BLaER1 treated with 17β-estradiol and CSF1 and Interleukin-3, amounts not matched to agents 10 nM and 100 nM (cell line): Measurements from ENCODE around the gene RPL37A.
A peak's percentile ranks its signal among the peaks of the same experiment; 100 is the strongest.

ENCODE experiments used
- H3K27ac ChIP-seq, 11 experiments: shearing (Covaris generic); formaldehyde crosslinking; 2 replicates each; pipeline ENCODE4 v1.8.1; 2022
- H3K27me3 ChIP-seq, 11 experiments: shearing (Covaris generic); formaldehyde crosslinking; 2 replicates each; pipeline ENCODE4 v1.8.1; 2022
- H3K36me3 ChIP-seq, 11 experiments: shearing (Covaris generic); formaldehyde crosslinking; 2 replicates each; pipeline ENCODE4 v1.8.1; 2022
- H3K4me1 ChIP-seq, 10 experiments: shearing (Covaris generic); formaldehyde crosslinking; 2 replicates each; pipeline ENCODE4 v1.8.1; 2022
- H3K4me2 ChIP-seq, 11 experiments: shearing (Covaris generic); formaldehyde crosslinking; 2 replicates each; pipeline ENCODE4 v1.8.1; 2022
- H3K4me3 ChIP-seq, 10 experiments: shearing (Covaris generic); formaldehyde crosslinking; 2 replicates each; pipeline ENCODE4 v1.8.1; 2022
- H3K9ac ChIP-seq, 11 experiments: shearing (Covaris generic); formaldehyde crosslinking; 2 replicates each; pipeline ENCODE4 v1.8.1; 2022
- H3K9me3 ChIP-seq, 11 experiments: shearing (Covaris generic); formaldehyde crosslinking; replicated peaks in 1 of 11; 2 replicates each; pipeline ENCODE4 v1.8.1; 2022
- H4K20me1 ChIP-seq, 11 experiments: shearing (Covaris generic); formaldehyde crosslinking; 2 replicates each; pipeline ENCODE4 v1.8.1; 2022
- Cebpa-rat ChIP-seq, 11 experiments: shearing (Covaris generic); IDR thresholded peaks; 2 replicates each; pipeline ENCODE4 v1.8.1; 2022

Gene RPL37A

DNA sequence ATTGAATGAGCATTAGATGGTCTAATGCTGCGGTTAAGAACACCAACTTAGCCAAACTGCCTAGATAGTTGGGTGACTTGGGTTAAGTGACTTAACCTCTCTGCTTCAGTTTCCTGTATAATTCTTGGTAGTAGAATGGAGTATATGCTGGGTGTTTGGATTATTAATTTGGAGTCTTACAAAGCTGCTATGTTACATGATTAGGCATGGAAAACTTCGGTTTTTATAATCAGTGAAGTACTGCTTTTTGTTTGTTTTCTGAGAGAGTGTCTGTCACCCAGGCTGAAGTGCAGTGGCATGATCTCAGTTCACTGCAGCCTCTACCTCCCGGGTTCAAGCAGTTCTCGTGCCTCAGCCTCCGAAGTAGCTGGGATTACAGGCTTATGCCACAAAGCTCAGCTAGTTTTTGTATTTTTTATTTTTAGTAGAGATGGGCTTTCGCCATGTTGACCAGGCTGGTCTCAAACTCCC lies 4.5 kb downstream of the RPL37A start:
- H3K27ac ChIP-seq, result no peak overlapping the region; a peak in 1 of 22 replicates
- H3K4me3 ChIP-seq, result no peak overlapping the region
- H3K27me3 ChIP-seq, result no peaks in the 10 kb centered on the region
- H3K36me3 ChIP-seq, result peaks cover 70 to 88% (median 81%) of the 10 kb centered on the region in 11 experiments
- H4K20me1 ChIP-seq, result peaks cover 84 to 91% (median 88%) of the 10 kb centered on the region in 11 experiments
- H3K9ac ChIP-seq, result peak overlapping the region in 2 of 11 experiments; percentile 1; a peak in 3 of 22 replicates
- no peaks in the 10 kb centered on the region for H3K9me3 ChIP-seq
- no peak for TF ChIP-seq Cebpa-rat (IDR thresholded peaks at IDR 0.05)
- peaks cover 29 to 45% (median 38%) of the 10 kb centered on the region in 10 experiments for H3K4me1 ChIP-seq
- peak overlapping the region in 9 of 11 experiments; percentile 19 to 96 (median 91); a peak in 13 of 22 replicates for H3K4me2 ChIP-seq

GRCh38 chr2:216503697-216504375 lies 5.2 kb downstream of the RPL37A start:
- Histone ChIP-seq H3K4me2 (peak overlapping the region in 5 of 11 experiments; percentile 10 to 96 (median 89); a peak in 9 of 22 replicates), H3K4me1 (peaks cover 27 to 43% (median 35%) of the 10 kb centered on the region in 10 experiments), H3K9ac (peak overlapping the region in 1 of 11 experiments; percentile 1; a peak in 2 of 22 replicates), H3K9me3 (no peaks in the 10 kb centered on the region), H3K27me3 (no peaks in the 10 kb centered on the region), H3K27ac (no peak overlapping the region; a peak in 1 of 22 replicates), H4K20me1 (peaks cover 84 to 98% (median 94%) of the 10 kb centered on the region in 11 experiments), H3K4me3 (no peak overlapping the region), H3K36me3 (peaks cover 70 to 94% (median 82%) of the 10 kb centered on the region in 11 experiments)
- TF ChIP-seq Cebpa-rat (IDR thresholded peaks at IDR 0.05), result no peak

GRCh38 chr2:216504376-216504762 lies 5.7 kb downstream of the RPL37A start:
- no peak overlapping the region for H3K4me2 ChIP-seq
- no peak overlapping the region for H3K27ac ChIP-seq
- no peaks in the 10 kb centered on the region for H3K9me3 ChIP-seq
- TF ChIP-seq Cebpa-rat (IDR thresholded peaks at IDR 0.05), result no peak
- H3K27me3 ChIP-seq, result no peaks in the 10 kb centered on the region
- no peak overlapping the region; a peak in 1 of 22 replicates for H3K9ac ChIP-seq
- peaks cover 66 to 94% (median 79%) of the 10 kb centered on the region in 11 experiments for H3K36me3 ChIP-seq
- peaks cover 83 to 100% (median 99%) of the 10 kb centered on the region in 11 experiments for H4K20me1 ChIP-seq
- H3K4me3 ChIP-seq, result no peak overlapping the region
- H3K4me1 ChIP-seq, result peaks cover 29 to 43% (median 39%) of the 10 kb centered on the region in 10 experiments

DNA sequence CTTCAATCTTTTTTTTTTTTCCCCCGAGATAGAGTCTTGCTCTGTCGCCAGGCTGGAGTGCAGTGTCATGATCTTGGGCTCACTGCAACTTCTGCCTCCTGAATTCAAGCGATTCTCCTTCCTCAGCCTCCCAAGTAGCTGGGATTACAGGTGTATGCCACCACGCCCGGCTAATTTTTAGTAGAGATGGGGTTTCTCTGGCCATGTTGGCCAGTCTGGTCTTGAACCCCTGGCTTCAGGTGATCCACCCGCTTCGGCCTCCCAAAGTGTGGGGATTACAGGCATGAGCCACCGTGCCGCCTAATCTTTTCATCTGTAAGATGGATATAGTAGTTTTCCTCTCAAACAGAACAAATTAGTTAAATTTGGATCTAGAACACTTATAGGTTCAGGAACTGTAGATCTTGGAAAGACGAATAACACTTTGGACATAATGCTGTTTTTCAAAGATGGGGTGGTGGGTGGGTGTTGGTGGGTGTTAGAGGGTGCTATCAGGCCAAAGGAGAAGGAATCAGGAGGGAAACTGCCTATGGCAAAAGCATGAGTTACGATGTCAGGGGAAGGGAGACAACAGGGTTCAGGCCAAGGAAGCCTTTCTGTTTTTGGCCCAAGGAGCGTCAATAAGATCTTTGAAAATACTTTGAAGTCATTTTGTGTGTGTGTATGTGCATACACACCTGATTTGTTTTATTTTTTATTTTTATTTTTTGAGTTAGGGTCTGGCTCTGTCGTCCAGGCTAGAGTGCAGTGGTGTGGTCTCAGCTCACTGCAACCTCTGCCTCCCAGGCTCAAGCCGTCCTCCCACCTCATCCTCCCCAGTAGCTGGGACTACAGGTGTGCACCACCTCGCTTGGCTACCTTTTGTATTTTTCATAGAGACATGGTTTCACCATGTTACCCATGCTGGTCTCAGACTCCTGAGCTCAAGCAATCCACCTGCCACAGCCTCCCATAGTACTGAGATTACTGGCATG lies 6.8 kb downstream of the RPL37A start:
- Histone ChIP-seq H4K20me1 (peaks cover 75 to 100% (median 95%) of the 10 kb centered on the region in 11 experiments), H3K4me3 (no peak overlapping the region), H3K27me3 (no peaks in the 10 kb centered on the region), H3K36me3 (peaks cover 56 to 94% (median 74%) of the 10 kb centered on the region in 11 experiments), H3K9ac (no peak overlapping the region), H3K4me2 (no peak overlapping the region), H3K4me1 (peaks cover 25 to 40% (median 33%) of the 10 kb centered on the region in 10 experiments), H3K27ac (no peak overlapping the region), H3K9me3 (no peaks in the 10 kb centered on the region)
- TF ChIP-seq Cebpa-rat (IDR thresholded peaks at IDR 0.05), result no peak

DNA sequence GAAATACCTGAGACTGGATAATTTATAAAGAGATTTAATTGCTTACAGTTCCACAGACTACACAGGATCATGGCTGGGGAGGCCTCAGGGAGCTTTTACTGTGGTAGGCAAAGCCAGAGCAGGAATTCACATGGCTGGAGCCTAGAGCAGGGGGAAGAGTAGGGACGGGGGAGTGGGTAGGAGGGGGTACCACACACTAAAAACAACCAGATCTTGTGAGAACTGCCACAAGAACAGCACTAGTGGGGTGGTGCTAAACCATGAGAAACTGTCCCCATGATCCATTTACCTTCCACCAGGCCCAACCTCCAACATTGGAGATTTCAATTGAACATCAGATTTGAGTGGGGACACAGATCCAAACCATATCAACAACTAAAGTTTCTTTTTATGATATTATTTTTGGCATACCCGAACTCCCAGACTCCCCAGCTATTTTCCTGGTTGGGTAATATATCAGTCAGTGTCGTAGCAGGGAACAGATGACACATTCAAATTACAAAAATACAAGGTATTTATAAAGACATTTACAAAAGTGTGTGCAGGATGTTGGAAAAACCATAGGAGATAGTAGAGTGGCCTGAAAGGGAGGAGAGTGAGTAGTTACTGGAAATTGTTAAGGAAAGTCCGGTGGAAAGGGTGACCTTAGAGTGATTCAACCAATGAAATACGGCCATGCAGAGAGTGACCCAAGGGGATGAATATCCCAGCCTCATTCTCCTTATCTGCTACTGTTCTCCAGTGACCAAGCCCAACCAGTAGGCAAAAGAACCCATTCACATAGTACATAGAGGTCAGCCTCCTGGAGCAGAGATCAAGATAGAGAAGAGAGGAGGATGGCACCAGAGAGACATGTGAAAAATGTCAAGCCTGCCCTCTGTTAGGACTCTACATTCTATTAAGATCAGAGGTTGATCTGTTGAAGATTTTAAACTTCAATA lies 8.8 kb downstream of the RPL37A start:
- no peak overlapping the region for H3K27ac ChIP-seq
- H4K20me1 ChIP-seq, result peaks cover 60 to 99% (median 80%) of the 10 kb centered on the region in 11 experiments

DNA sequence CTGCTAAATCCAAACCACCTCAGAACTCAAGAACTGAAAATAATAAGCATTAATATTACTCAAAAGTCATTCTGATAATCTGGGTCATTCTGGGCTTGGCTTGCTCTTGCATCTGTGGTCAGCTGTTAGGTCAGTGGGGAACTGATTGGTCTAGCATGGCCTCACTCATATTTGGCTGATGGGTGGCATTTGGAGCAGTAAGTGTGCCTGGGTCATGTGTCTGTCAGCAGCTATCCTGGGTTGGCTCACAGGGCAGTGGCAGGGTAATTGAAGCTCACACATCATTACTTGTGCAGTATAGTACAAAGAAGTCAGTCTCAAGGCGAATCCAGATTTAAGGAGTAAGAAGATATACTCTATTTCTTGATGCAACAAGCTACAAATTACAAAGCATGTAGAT lies 9.6 kb downstream of the RPL37A start:
- H3K9me3 ChIP-seq, result no peaks in the 10 kb centered on the region
- H3K36me3 ChIP-seq, result peaks cover 28 to 80% (median 45%) of the 10 kb centered on the region in 11 experiments
- peaks cover 59 to 98% (median 76%) of the 10 kb centered on the region in 11 experiments for H4K20me1 ChIP-seq
- no peak overlapping the region for H3K4me2 ChIP-seq
- no peak overlapping the region for H3K27ac ChIP-seq
- H3K4me3 ChIP-seq, result no peak overlapping the region
- H3K27me3 ChIP-seq, result no peaks in the 10 kb centered on the region
- TF ChIP-seq Cebpa-rat (IDR thresholded peaks at IDR 0.05), result no peak
- H3K4me1 ChIP-seq, result peaks cover 0 to 12% (median 7%) of the 10 kb centered on the region in 10 experiments; a peak in 11 of 20 replicates
- no peak overlapping the region for H3K9ac ChIP-seq

More for the DNA sequence above, 8.8 kb downstream of the RPL37A start:
- Histone ChIP-seq H3K9ac (no peak overlapping the region), H3K4me1 (peaks cover 5 to 20% (median 13%) of the 10 kb centered on the region in 10 experiments; a peak in 19 of 20 replicates), H3K27me3 (no peaks in the 10 kb centered on the region), H3K4me2 (no peak overlapping the region), H3K36me3 (peaks cover 35 to 88% (median 53%) of the 10 kb centered on the region in 11 experiments), H3K4me3 (no peak overlapping the region), H3K9me3 (no peaks in the 10 kb centered on the region)
- TF ChIP-seq Cebpa-rat (IDR thresholded peaks at IDR 0.05), result no peak

DNA sequence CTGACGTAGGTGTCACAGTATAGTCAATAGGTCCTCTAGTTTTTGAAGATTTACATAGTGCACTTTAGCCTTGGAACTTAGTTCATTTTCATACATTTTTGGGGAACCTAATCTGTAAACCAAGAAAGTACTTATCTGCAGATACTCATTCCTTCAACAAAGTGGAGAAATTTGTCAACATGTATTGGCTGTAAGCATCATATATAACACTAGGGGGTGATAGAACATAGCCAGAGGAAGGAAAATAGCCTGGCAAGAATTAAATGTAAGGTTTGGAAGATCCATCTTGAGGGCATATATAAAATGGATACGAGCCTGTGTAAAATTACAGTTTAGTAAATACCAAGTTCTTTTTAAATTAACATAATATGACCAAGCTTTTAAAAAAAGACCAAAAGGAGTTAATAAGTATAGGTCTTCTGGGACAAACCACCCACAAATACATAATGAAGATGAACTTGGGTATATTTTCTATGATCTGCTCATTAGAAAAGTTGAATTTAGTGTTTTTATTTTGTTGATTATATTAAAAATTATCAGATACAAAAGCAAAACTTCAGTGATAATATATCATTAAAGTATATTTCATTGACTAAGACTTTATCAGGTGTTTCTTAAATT lies 18.2 kb downstream of the RPL37A start:
- no peak overlapping the region for H3K27ac ChIP-seq
- H3K4me1 ChIP-seq, result peaks cover 0 to 14% (median 0%) of the 10 kb centered on the region in 10 experiments; a peak in 5 of 20 replicates
- H3K4me3 ChIP-seq, result no peak overlapping the region
- no peak overlapping the region for H3K9ac ChIP-seq
- H4K20me1 ChIP-seq, result peaks cover 0 to 17% (median 10%) of the 10 kb centered on the region in 11 experiments; a peak in 11 of 22 replicates
- no peaks in the 10 kb centered on the region for H3K9me3 ChIP-seq
- no peak overlapping the region for H3K4me2 ChIP-seq
- H3K36me3 ChIP-seq, result peaks cover 0 to 18% (median 8%) of the 10 kb centered on the region in 11 experiments; a peak in 14 of 22 replicates
- no peaks in the 10 kb centered on the region for H3K27me3 ChIP-seq
- no peak for TF ChIP-seq Cebpa-rat (IDR thresholded peaks at IDR 0.05)
